Left colon (tissue), 2 donors: ENCODE results near the gene RFTN1. TPM values are rescaled to one million over a fixed set of nuclear protein-coding genes. Genes with fewer than 3 reads are reported as not detected.

ENCODE experiments used
- ATAC-seq: fragments of 200-7000 bp; cut with Tn5 transposase; one replicate; pipeline ENCODE4 v1.9.1; 2020; ENCODE audit warnings: mild to moderate bottlenecking, moderate library complexity
- DNase-seq, 2 donors: peaks; one replicate each; pipeline ENCODE4 v3.0.0-alpha.2; 2020
- intact Hi-C, 2 donors: fragments of 100-400 bp; cut with DNase I in 1 of 2; cut with micrococcal nuclease in 1 of 2; formaldehyde crosslinking; loops; one replicate each; pipeline versions ENCODE4 v1.11.2 to v1.14.0; 2022; cut with DNase I, micrococcal nuclease
- total RNA-seq, 2 donors: library from RNA; stranded (reverse); fragmentation: NEBNext Ultra II Directional; extraction: Animal tissue kit (Norgen Biotek cat#: 25700); gene quantifications; one replicate each; pipeline ENCODE4 v1.2.1, GENCODE V29; 2021
- donor health status: DM: no; HTN: no; CAD: no.
- donor health status: DM: yes; HTN: yes; CAD: no.

RFTN1 gene
- total RNA-seq, 2 donors from 2014 or later, result 5.3 to 10.0 TPM

- intact Hi-C loops, result loop anchor here in 1 of 2 donors (10.0 kb wide), 1 partner anchor 265 kb away; no protein-coding TSS in a partner anchor
- DNase-seq (no peak), ATAC-seq (no peak)
Observed at GRCh38 chr3:16289144-16289889, 224.2 kb downstream of the RFTN1 start.

GRCh38 chr3:16288664-16289063 lies 224.8 kb downstream of the RFTN1 start:
- DNase-seq, result no peak
- intact Hi-C loops, result loop anchor here in 1 of 2 donors (10.0 kb wide), 1 partner anchor 266 kb away; no protein-coding TSS in a partner anchor
- ATAC-seq, result no peak

GRCh38 chr3:16286751-16287543 lies 226.6 kb downstream of the RFTN1 start:
- DNase-seq (no peak), ATAC-seq (no peak)
- intact Hi-C loops, result loop anchor here in 1 of 2 donors (10.0 kb wide), 1 partner anchor 268 kb away; no protein-coding TSS in a partner anchor

DNA sequence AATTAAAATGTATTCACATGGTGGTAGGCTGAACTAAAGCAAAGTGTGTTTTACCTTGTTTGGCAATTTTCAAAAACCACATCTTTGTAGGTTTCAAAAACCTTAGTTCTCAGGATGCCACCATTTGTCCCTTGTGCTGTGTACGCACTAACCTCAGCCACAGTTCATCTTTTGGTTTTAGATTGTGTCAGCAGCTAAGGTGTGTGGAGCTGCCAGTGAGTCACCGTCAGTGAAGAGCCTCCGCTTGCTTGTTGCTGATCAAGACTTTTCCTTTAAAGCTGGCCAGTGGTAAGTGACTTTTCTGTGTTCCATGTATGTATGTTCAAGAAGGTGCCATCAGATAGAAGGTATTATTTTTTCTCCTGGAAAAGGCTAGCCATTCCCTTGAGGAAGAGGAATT lies 227.3 kb downstream of the RFTN1 start:
- DNase-seq (no peak), ATAC-seq (no peak)
- intact Hi-C loops, result loop anchor here in 1 of 2 donors (10.0 kb wide), 1 partner anchor 269 kb away; no protein-coding TSS in a partner anchor

DNA sequence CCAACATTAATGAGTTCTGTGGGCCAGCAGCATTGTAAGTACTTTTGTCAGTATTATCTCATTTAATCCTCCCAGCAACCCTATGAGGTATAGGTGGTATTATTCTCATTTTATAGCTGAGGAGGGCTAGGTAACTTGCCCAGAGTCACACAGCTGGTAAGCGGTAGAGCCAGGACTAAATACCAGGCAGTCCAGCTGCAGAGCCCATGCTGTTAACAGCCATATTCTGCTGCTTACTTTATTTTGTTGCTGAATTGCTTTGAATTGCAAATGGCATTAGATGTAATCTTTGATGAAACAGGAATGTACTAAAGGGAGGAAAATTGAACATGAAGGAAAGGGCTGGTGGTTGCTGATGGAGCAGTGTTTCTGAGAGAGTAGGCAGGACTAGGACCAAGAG lies 228.9 kb downstream of the RFTN1 start:
- intact Hi-C loops, result loop anchor here in 1 of 2 donors (10.0 kb wide), 1 partner anchor 270 kb away; no protein-coding TSS in a partner anchor
- no peak for ATAC-seq

DNA sequence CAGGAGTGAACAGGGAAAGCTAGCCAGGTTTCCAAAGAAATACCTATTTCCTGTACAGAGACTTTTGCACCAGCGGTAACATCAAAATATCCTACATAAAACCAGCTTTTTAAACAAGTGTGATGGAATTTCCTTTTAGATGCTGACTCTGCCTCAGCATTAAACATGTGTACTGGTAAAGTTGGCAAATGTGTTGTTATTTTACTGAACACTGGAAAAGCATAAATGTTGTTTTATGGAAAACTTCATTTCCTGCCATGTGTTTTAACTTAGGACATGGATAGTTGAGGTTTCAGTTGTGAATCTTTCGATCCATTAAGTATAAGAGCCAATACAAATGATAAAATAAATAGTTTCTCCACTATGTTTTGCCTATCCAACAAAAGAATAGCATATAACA lies 232.8 kb downstream of the RFTN1 start:
- intact Hi-C loops, result loop anchor here in 1 of 2 donors (10.0 kb wide), 1 partner anchor 274 kb away; no protein-coding TSS in a partner anchor

More for the DNA sequence above, 228.9 kb downstream of the RFTN1 start:
- DNase-seq, result no peak

GRCh38 chr3:16279010-16279801 lies 234.3 kb downstream of the RFTN1 start:
- ATAC-seq, result no peak
- no peak for DNase-seq

More for the DNA sequence above, 232.8 kb downstream of the RFTN1 start:
- ATAC-seq (no peak), DNase-seq (no peak)

DNA sequence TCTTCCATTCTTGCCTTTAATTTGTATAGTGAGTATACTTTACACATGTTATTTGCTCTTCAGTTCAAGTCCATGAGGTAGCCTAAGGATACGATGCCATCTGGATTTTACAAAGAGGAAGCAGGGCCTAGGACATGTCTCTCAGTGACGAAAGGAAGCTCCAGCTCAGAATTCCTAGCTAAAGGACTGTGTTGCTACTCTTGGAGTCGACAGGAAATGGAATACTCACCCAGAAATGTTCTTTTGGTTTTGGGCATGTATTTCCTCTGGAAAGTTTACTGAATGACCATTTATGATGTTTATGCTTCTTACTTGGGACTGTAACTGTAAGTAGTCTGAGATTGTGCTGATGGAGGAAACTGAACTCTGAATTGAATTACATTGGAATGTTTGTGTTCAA lies 236.0 kb downstream of the RFTN1 start:
- no peak for ATAC-seq
- intact Hi-C loops, result no loop called here
- DNase-seq, result no peak

More at GRCh38 chr3:16279010-16279801, 234.3 kb downstream of the RFTN1 start:
- intact Hi-C loops, result no loop called here

DNA sequence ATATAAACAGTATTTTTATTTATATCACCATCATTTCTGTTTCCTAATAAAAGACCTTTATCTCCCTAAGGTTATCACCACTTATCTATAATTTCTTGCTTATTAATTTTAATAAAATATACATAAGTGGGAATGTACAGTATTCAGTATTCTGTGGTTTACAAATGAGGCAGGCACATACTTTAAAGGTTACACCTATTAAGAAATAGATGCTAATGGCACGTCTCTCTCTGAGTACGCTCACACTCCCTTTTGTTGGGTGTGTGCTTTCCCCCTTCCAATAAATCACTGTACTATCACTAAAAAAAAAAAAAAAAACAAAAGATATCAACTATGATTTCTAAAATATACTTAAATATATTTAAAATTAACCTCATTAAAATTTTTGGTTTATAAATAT lies 239.6 kb downstream of the RFTN1 start:
- DNase-seq (no peak), ATAC-seq (no peak)
- intact Hi-C loops, result no loop called here

DNA sequence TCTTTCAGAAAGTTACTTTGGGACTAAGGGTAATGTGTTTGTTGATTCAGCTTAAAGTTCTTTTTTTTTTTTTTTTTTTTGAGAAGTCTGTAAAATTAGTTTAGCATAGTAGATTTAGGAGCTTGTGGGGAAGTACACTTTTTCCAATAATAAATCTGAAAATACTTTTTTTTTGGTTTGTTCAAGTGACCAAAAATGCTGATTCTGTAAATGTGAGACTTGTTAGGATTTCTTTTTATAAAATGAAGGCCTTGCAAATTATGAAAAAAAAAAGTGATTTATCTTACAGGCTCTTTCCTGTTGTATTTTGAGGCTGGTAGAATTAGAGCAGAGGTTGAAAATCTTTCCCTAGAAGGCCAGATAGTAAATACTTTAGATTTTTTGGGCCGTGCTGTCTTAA lies 240.9 kb downstream of the RFTN1 start:
- ATAC-seq, result no peak
- no peak for DNase-seq
- intact Hi-C loops, result no loop called here

DNA sequence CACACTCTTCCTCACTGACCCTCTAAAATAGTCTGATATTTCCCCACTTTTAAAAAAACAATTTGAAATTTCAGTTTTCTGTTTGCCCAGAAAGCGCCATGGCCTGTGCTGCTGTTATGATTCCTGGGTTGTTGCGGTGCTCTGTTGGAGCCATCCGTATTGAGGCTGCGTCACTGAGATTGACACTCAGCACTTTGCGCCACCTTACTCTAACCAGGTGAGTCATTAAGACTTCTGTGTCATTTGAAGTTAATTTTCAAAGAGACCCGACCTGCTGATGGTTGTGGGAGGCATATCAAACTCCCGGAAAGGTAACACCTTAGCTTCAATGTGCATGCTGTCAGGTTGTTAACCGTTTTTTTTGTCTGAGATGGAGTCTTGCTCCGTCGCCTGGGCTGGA lies 242.6 kb downstream of the RFTN1 start:
- intact Hi-C loops, result no loop called here
- no peak for ATAC-seq
- DNase-seq, result no peak

- no peak for ATAC-seq
- intact Hi-C loops, result no loop called here
- no peak for DNase-seq
Observed at GRCh38 chr3:16266714-16267113, 246.8 kb downstream of the RFTN1 start.

Other genes starting within 250 kb of the RFTN1 start
- gene DPH3, start 248.8 kb downstream of the RFTN1 start, total RNA-seq, result 10 to 100 TPM; 19.6 to 22.7 TPM
- 10 to 100 TPM; 29.1 to 31.7 TPM for gene OXNAD1, start 248.5 kb downstream of the RFTN1 start, total RNA-seq
- not detected for gene DAZL, start 91.7 kb upstream of the RFTN1 start, total RNA-seq